ENCODE data around the gene LCN6. TPM values are rescaled to one million over a fixed set of nuclear protein-coding genes. Genes with fewer than 3 reads are reported as not detected.

LCN6 gene
- total and polyA plus RNA-seq, 4 donors = 1.4 to 12.3 (median 8.6) TPM; not detected in 1

DNA sequence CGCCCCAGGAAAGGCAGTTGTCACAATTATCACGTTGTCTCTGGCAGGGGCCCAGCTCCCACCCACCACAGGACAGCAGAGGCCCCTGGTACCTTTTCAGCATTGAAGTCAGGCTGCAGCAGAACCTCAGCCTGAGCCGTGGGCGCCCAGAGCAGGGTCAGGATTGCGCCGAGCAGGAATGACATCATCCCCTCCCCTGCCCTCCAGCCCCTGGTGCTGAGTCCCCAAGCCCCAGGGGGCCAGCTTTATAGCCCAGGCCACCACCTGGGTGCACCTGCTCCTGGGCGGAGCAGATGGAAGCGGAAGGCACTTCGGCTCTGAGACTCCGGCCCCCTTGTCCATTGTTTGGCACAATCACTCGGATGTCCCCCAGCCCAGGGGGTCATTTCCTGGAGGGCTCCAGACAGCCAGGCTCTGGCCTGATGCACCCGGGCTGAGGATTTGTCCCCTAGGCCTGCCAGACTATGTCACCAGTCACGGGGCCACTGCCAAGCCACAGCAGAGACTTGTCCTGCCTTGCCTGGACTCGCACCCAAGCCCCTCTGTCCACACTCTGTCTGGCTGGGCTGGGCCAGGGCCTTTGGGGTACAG lies 16.1 kb upstream of the LCN6 start, which contains the start of gene LCN15:
TSS of gene LCN15 (minus strand) at position 218 of the 591 bp plus-strand sequence. CDS start at position 188, 30 bp downstream.
- Histone ChIP-seq H3K9ac (ENCODE audit: insufficient read depth in 1 of 2, low read length in 2 of 2) (no peak within 1 kb of the TSS), H3K9me3 (ENCODE audit: control insufficient read depth in 4 of 4, insufficient read depth in 3 of 4, low read length in 3 of 4) (no peaks in the 10 kb centered on the region), H3K4me1 (ENCODE audit: control insufficient read depth in 5 of 5, insufficient read depth in 5 of 5, low read length in 5 of 5) (peaks cover 0 to 2% (median 0%) of the 10 kb centered on the region in 5 donors), H3K27ac (ENCODE audit: low read depth in 1 of 2, low read length in 1 of 2) (no peak within 1 kb of the TSS), H3K4me3 (no peak within 1 kb of the TSS), H3K27me3 (ENCODE audit: control insufficient read depth in 3 of 3, insufficient read depth in 3 of 3, low read length in 2 of 3) (peaks cover 0 to 3% (median 0%) of the 10 kb centered on the region in 3 donors), H3K36me3 (ENCODE audit: control insufficient read depth in 4 of 4, insufficient read depth in 4 of 4, low read length in 4 of 4) (no peaks in the 10 kb centered on the region)
- no peak for TF ChIP-seq CTCF (IDR thresholded peaks at IDR 0.05; ENCODE audit: control extremely low read depth, extremely low read depth)
- 69 to 81% methylated on average over 14 of the region's 14 CpGs for WGBS, 2 donors
- ATAC-seq (ENCODE audit: insufficient read depth, low FRiP score) = no peak
- DNase-seq = no peak

DNA sequence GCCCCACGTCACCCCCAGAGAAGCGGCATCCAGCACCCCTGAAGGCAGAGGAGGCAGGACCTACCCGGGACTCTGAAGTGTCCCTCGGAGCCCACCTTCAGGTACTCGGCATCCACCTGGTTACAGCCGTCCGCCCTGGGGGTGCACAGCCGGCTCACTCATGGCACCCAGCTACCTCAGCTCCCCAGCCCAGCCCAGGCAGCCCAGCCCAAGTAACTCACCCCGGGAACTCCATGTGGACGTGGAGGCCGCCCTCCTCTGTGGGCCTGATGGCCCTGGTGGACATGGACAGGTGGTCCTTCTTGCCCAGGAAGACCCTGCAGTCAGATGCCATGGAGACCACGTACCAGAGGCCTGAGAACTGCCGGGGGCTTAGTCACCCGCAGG lies 15.3 kb upstream of the LCN6 start:
- H3K4me1 ChIP-seq (ENCODE audit: control insufficient read depth in 5 of 5, insufficient read depth in 5 of 5, low read length in 5 of 5) = peaks cover 0 to 2% (median 0%) of the 10 kb centered on the region in 5 donors
- no peaks in the 10 kb centered on the region for H3K36me3 ChIP-seq (ENCODE audit: control insufficient read depth in 4 of 4, insufficient read depth in 4 of 4, low read length in 4 of 4)
- H3K27ac ChIP-seq (ENCODE audit: low read depth in 1 of 2, low read length in 1 of 2) = no peak overlapping the region
- H3K27me3 ChIP-seq (ENCODE audit: control insufficient read depth in 3 of 3, insufficient read depth in 3 of 3, low read length in 2 of 3) = peaks cover 0 to 3% (median 0%) of the 10 kb centered on the region in 3 donors
- WGBS, 2 donors = 89 to 90% methylated on average over 14 of the region's 14 CpGs
- no peaks in the 10 kb centered on the region for H3K9me3 ChIP-seq (ENCODE audit: control insufficient read depth in 4 of 4, insufficient read depth in 3 of 4, low read length in 3 of 4)
- no peak overlapping the region for H3K9ac ChIP-seq (ENCODE audit: insufficient read depth in 1 of 2, low read length in 2 of 2)
- DNase-seq = no peak
- no peak overlapping the region for H3K4me3 ChIP-seq
- no peak for ATAC-seq (ENCODE audit: insufficient read depth, low FRiP score)
- no peak for TF ChIP-seq CTCF (IDR thresholded peaks at IDR 0.05; ENCODE audit: control extremely low read depth, extremely low read depth)

GRCh38 chr9:136762915-136763648 lies 14.8 kb upstream of the LCN6 start:
- no peak overlapping the region for H3K4me3 ChIP-seq
- H3K36me3 ChIP-seq (ENCODE audit: control insufficient read depth in 4 of 4, insufficient read depth in 4 of 4, low read length in 4 of 4) = no peaks in the 10 kb centered on the region
- no peak overlapping the region for H3K27ac ChIP-seq (ENCODE audit: low read depth in 1 of 2, low read length in 1 of 2)
- 19 to 22% methylated on average over 20 to 37 of the region's 37 CpGs for WGBS, 2 donors
- no peak for TF ChIP-seq CTCF (IDR thresholded peaks at IDR 0.05; ENCODE audit: control extremely low read depth, extremely low read depth)
- no peak for ATAC-seq (ENCODE audit: insufficient read depth, low FRiP score)
- H3K9me3 ChIP-seq (ENCODE audit: control insufficient read depth in 4 of 4, insufficient read depth in 3 of 4, low read length in 3 of 4) = no peaks in the 10 kb centered on the region
- no peak overlapping the region for H3K9ac ChIP-seq (ENCODE audit: insufficient read depth in 1 of 2, low read length in 2 of 2)
- peaks cover 0 to 2% (median 0%) of the 10 kb centered on the region in 5 donors for H3K4me1 ChIP-seq (ENCODE audit: control insufficient read depth in 5 of 5, insufficient read depth in 5 of 5, low read length in 5 of 5)
- DNase-seq = peak; percentile 11 to 55 (median 20)
- peaks cover 0 to 3% (median 0%) of the 10 kb centered on the region in 3 donors for H3K27me3 ChIP-seq (ENCODE audit: control insufficient read depth in 3 of 3, insufficient read depth in 3 of 3, low read length in 2 of 3)

All from lung (tissue), 12 donors.